ENCODE data around the gene C19orf73.

- TF ChIP-seq CTCF (conservative IDR thresholded peaks at IDR 0.05) (0 out of 2 replicates have a peak, but pooled peaks have one; percentile 15), EZH2 (IDR thresholded peaks at IDR 0.05; ENCODE audit: low read depth) (no peak)
These were observed 33.1 kb downstream of the C19orf73 start for GRCh38 chr19:49085868-49086232.
